ENCODE results near the gene NFATC2.

The NFATC2 gene

GRCh38 chr20:51532577-51533191 is 9.8 kb downstream of the NFATC2 start:
- Histone ChIP-seq H3K4me1 (ENCODE audit: control insufficient read depth in 5 of 5, insufficient read depth in 5 of 5, low read length in 5 of 5) (peaks cover 0 to 58% (median 16%) of the 10 kb centered on the region in 5 donors), H3K4me3 (ENCODE audit: low read depth in 1 of 5, low read length in 5 of 5) (no peak overlapping the region), H3K9me3 (ENCODE audit: control insufficient read depth in 5 of 5, low read length in 5 of 5) (peaks cover 0 to 3% (median 0%) of the 10 kb centered on the region in 5 donors), H3K36me3 (ENCODE audit: control insufficient read depth in 5 of 5, insufficient read depth in 5 of 5, low read length in 5 of 5) (no peaks in the 10 kb centered on the region), H3K27me3 (ENCODE audit: control insufficient read depth in 5 of 5, insufficient read depth in 4 of 5, low read length in 5 of 5) (no peaks in the 10 kb centered on the region), H3K27ac (ENCODE audit: low read depth, low read length) (peak overlapping the region; percentile 57), H3K9ac (ENCODE audit: low read length in 5 of 5) (peak overlapping the region in 2 of 5 donors; percentile 10 to 27)

GRCh38 chr20:51531712-51532456 is 10.6 kb downstream of the NFATC2 start:
- Histone ChIP-seq H3K27ac (ENCODE audit: low read depth, low read length) (no peak overlapping the region), H3K4me1 (ENCODE audit: control insufficient read depth in 5 of 5, insufficient read depth in 5 of 5, low read length in 5 of 5) (peaks cover 0 to 57% (median 16%) of the 10 kb centered on the region in 5 donors)

GRCh38 chr20:51531141-51531710 is 11.3 kb downstream of the NFATC2 start:
- no peak overlapping the region for H3K9ac ChIP-seq (ENCODE audit: low read length in 5 of 5)
- no peaks in the 10 kb centered on the region for H3K36me3 ChIP-seq (ENCODE audit: control insufficient read depth in 5 of 5, insufficient read depth in 5 of 5, low read length in 5 of 5)
- no peaks in the 10 kb centered on the region for H3K9me3 ChIP-seq (ENCODE audit: control insufficient read depth in 5 of 5, low read length in 5 of 5)
- no peak overlapping the region for H3K4me3 ChIP-seq (ENCODE audit: low read depth in 1 of 5, low read length in 5 of 5)
- no peak overlapping the region for H3K27ac ChIP-seq (ENCODE audit: low read depth, low read length)
- H3K27me3 ChIP-seq (ENCODE audit: control insufficient read depth in 5 of 5, insufficient read depth in 4 of 5, low read length in 5 of 5), result no peaks in the 10 kb centered on the region
- H3K4me1 ChIP-seq (ENCODE audit: control insufficient read depth in 5 of 5, insufficient read depth in 5 of 5, low read length in 5 of 5), result peaks cover 0 to 56% (median 18%) of the 10 kb centered on the region in 5 donors

More at GRCh38 chr20:51531712-51532456, 10.6 kb downstream of the NFATC2 start:
- Histone ChIP-seq H3K9me3 (ENCODE audit: control insufficient read depth in 5 of 5, low read length in 5 of 5) (no peaks in the 10 kb centered on the region), H3K27me3 (ENCODE audit: control insufficient read depth in 5 of 5, insufficient read depth in 4 of 5, low read length in 5 of 5) (no peaks in the 10 kb centered on the region), H3K9ac (ENCODE audit: low read length in 5 of 5) (no peak overlapping the region), H3K4me3 (ENCODE audit: low read depth in 1 of 5, low read length in 5 of 5) (no peak overlapping the region), H3K36me3 (ENCODE audit: control insufficient read depth in 5 of 5, insufficient read depth in 5 of 5, low read length in 5 of 5) (no peaks in the 10 kb centered on the region)

- H3K27ac ChIP-seq (ENCODE audit: low read depth, low read length), result no peak overlapping the region
Measured at GRCh38 chr20:51529758-51530157, 12.8 kb downstream of the NFATC2 start.

GRCh38 chr20:51529081-51529681 is 13.3 kb downstream of the NFATC2 start:
- peaks cover 0 to 54% (median 21%) of the 10 kb centered on the region in 5 donors for H3K4me1 ChIP-seq (ENCODE audit: control insufficient read depth in 5 of 5, insufficient read depth in 5 of 5, low read length in 5 of 5)
- H3K9ac ChIP-seq (ENCODE audit: low read length in 5 of 5), result no peak overlapping the region
- no peak overlapping the region for H3K4me3 ChIP-seq (ENCODE audit: low read depth in 1 of 5, low read length in 5 of 5)

More at GRCh38 chr20:51529758-51530157, 12.8 kb downstream of the NFATC2 start:
- Histone ChIP-seq H3K36me3 (ENCODE audit: control insufficient read depth in 5 of 5, insufficient read depth in 5 of 5, low read length in 5 of 5) (no peaks in the 10 kb centered on the region), H3K27me3 (ENCODE audit: control insufficient read depth in 5 of 5, insufficient read depth in 4 of 5, low read length in 5 of 5) (no peaks in the 10 kb centered on the region), H3K4me1 (ENCODE audit: control insufficient read depth in 5 of 5, insufficient read depth in 5 of 5, low read length in 5 of 5) (peaks cover 0 to 56% (median 21%) of the 10 kb centered on the region in 5 donors), H3K9me3 (ENCODE audit: control insufficient read depth in 5 of 5, low read length in 5 of 5) (no peaks in the 10 kb centered on the region), H3K4me3 (ENCODE audit: low read depth in 1 of 5, low read length in 5 of 5) (no peak overlapping the region), H3K9ac (ENCODE audit: low read length in 5 of 5) (no peak overlapping the region)

GRCh38 chr20:51528263-51529027 is 14.1 kb downstream of the NFATC2 start:
- Histone ChIP-seq H3K4me1 (ENCODE audit: control insufficient read depth in 5 of 5, insufficient read depth in 5 of 5, low read length in 5 of 5) (peaks cover 0 to 50% (median 19%) of the 10 kb centered on the region in 5 donors), H3K27ac (ENCODE audit: low read depth, low read length) (no peak overlapping the region), H3K4me3 (ENCODE audit: low read depth in 1 of 5, low read length in 5 of 5) (no peak overlapping the region), H3K36me3 (ENCODE audit: control insufficient read depth in 5 of 5, insufficient read depth in 5 of 5, low read length in 5 of 5) (no peaks in the 10 kb centered on the region), H3K9ac (ENCODE audit: low read length in 5 of 5) (no peak overlapping the region), H3K9me3 (ENCODE audit: control insufficient read depth in 5 of 5, low read length in 5 of 5) (no peaks in the 10 kb centered on the region), H3K27me3 (ENCODE audit: control insufficient read depth in 5 of 5, insufficient read depth in 4 of 5, low read length in 5 of 5) (no peaks in the 10 kb centered on the region)

More at GRCh38 chr20:51529081-51529681, 13.3 kb downstream of the NFATC2 start:
- Histone ChIP-seq H3K9me3 (ENCODE audit: control insufficient read depth in 5 of 5, low read length in 5 of 5) (no peaks in the 10 kb centered on the region), H3K36me3 (ENCODE audit: control insufficient read depth in 5 of 5, insufficient read depth in 5 of 5, low read length in 5 of 5) (no peaks in the 10 kb centered on the region), H3K27ac (ENCODE audit: low read depth, low read length) (no peak overlapping the region), H3K27me3 (ENCODE audit: control insufficient read depth in 5 of 5, insufficient read depth in 4 of 5, low read length in 5 of 5) (no peaks in the 10 kb centered on the region)

- H3K36me3 ChIP-seq (ENCODE audit: control insufficient read depth in 5 of 5, insufficient read depth in 5 of 5, low read length in 5 of 5), result peaks cover 0 to 7% (median 0%) of the 10 kb centered on the region in 5 donors
- no peaks in the 10 kb centered on the region for H3K27me3 ChIP-seq (ENCODE audit: control insufficient read depth in 5 of 5, insufficient read depth in 4 of 5, low read length in 5 of 5)
- peaks cover 0 to 37% (median 11%) of the 10 kb centered on the region in 5 donors for H3K4me1 ChIP-seq (ENCODE audit: control insufficient read depth in 5 of 5, insufficient read depth in 5 of 5, low read length in 5 of 5)
- H3K9ac ChIP-seq (ENCODE audit: low read length in 5 of 5), result no peak overlapping the region
- H3K9me3 ChIP-seq (ENCODE audit: control insufficient read depth in 5 of 5, low read length in 5 of 5), result no peaks in the 10 kb centered on the region
- no peak overlapping the region for H3K27ac ChIP-seq (ENCODE audit: low read depth, low read length)
- no peak overlapping the region for H3K4me3 ChIP-seq (ENCODE audit: low read depth in 1 of 5, low read length in 5 of 5)
Measured at GRCh38 chr20:51526754-51527153, 15.8 kb downstream of the NFATC2 start.

GRCh38 chr20:51526106-51526470 is 16.4 kb downstream of the NFATC2 start:
- Histone ChIP-seq H3K27me3 (ENCODE audit: control insufficient read depth in 5 of 5, insufficient read depth in 4 of 5, low read length in 5 of 5) (no peaks in the 10 kb centered on the region), H3K9me3 (ENCODE audit: control insufficient read depth in 5 of 5, low read length in 5 of 5) (no peaks in the 10 kb centered on the region), H3K36me3 (ENCODE audit: control insufficient read depth in 5 of 5, insufficient read depth in 5 of 5, low read length in 5 of 5) (peaks cover 0 to 7% (median 0%) of the 10 kb centered on the region in 5 donors), H3K9ac (ENCODE audit: low read length in 5 of 5) (no peak overlapping the region), H3K27ac (ENCODE audit: low read depth, low read length) (no peak overlapping the region), H3K4me3 (ENCODE audit: low read depth in 1 of 5, low read length in 5 of 5) (peak overlapping the region in 3 of 5 donors; percentile 26 to 44 (median 38)), H3K4me1 (ENCODE audit: control insufficient read depth in 5 of 5, insufficient read depth in 5 of 5, low read length in 5 of 5) (peaks cover 0 to 34% (median 8%) of the 10 kb centered on the region in 5 donors)

GRCh38 chr20:51525241-51526105 is 17.0 kb downstream of the NFATC2 start:
- H3K27ac ChIP-seq (ENCODE audit: low read depth, low read length), result no peak overlapping the region
- H3K9ac ChIP-seq (ENCODE audit: low read length in 5 of 5), result no peak overlapping the region

More at GRCh38 chr20:51525241-51526105, 17.0 kb downstream of the NFATC2 start:
- no peaks in the 10 kb centered on the region for H3K27me3 ChIP-seq (ENCODE audit: control insufficient read depth in 5 of 5, insufficient read depth in 4 of 5, low read length in 5 of 5)
- peaks cover 0 to 29% (median 6%) of the 10 kb centered on the region in 5 donors for H3K4me1 ChIP-seq (ENCODE audit: control insufficient read depth in 5 of 5, insufficient read depth in 5 of 5, low read length in 5 of 5)
- peaks cover 0 to 7% (median 0%) of the 10 kb centered on the region in 5 donors for H3K36me3 ChIP-seq (ENCODE audit: control insufficient read depth in 5 of 5, insufficient read depth in 5 of 5, low read length in 5 of 5)
- peak overlapping the region in 4 of 5 donors; percentile 0 to 44 (median 32) for H3K4me3 ChIP-seq (ENCODE audit: low read depth in 1 of 5, low read length in 5 of 5)
- no peaks in the 10 kb centered on the region for H3K9me3 ChIP-seq (ENCODE audit: control insufficient read depth in 5 of 5, low read length in 5 of 5)
